Activated T-helper 1 cell treated with Interleukin-2 at 50 U/mL for 16 hours (primary cell): Measurements from ENCODE around the gene TTYH1.
"Not testable (repeated sequence)": the region's sequence is repeated elsewhere in the genome, so short reads cannot be mapped to it uniquely, and the experiment has no call there.

ENCODE experiments used
- DNase-seq: peaks from one replicate; pipeline ENCODE4 v3.0.0-alpha.2; 2020; ENCODE audit warnings: low read depth

TTYH1 gene

GRCh38 chr19:54415208-54415900 lies at the start of gene TTYH1:
Gene TTYH1 (plus strand): TSS chr19:54415464. CDS start chr19:54415553, 89 bp downstream.
- DNase-seq = no peak

GRCh38 chr19:54365798-54366197 lies 49.5 kb upstream of the TTYH1 start:
- not testable (repeated sequence) for DNase-seq

GRCh38 chr19:54366811-54367210 lies 48.5 kb upstream of the TTYH1 start:
- no peak for DNase-seq

GRCh38 chr19:54369082-54369687 lies 46.1 kb upstream of the TTYH1 start:
- DNase-seq = no peak

GRCh38 chr19:54369688-54370433 lies 45.4 kb upstream of the TTYH1 start:
- DNase-seq = not testable (repeated sequence)

GRCh38 chr19:54370434-54370796 lies 44.8 kb upstream of the TTYH1 start:
- DNase-seq = peak; percentile 33

GRCh38 chr19:54371453-54371852 lies 43.8 kb upstream of the TTYH1 start:
- DNase-seq = not testable (repeated sequence)

- no peak for DNase-seq
Observed at GRCh38 chr19:54373781-54374631, 41.3 kb upstream of the TTYH1 start.

GRCh38 chr19:54375181-54375938 lies 39.9 kb upstream of the TTYH1 start:
- DNase-seq = not testable (repeated sequence)

- DNase-seq = no peak
Observed at GRCh38 chr19:54376610-54377285, 38.5 kb upstream of the TTYH1 start.

- DNase-seq = no peak
Observed at GRCh38 chr19:54379187-54379678, 36.0 kb upstream of the TTYH1 start.

- DNase-seq = no peak
Observed at GRCh38 chr19:54380897-54381296, 34.4 kb upstream of the TTYH1 start.

- DNase-seq = not testable (repeated sequence)
Observed at GRCh38 chr19:54382041-54382440, 33.2 kb upstream of the TTYH1 start.

- no peak for DNase-seq
Observed at GRCh38 chr19:54383330-54383729, 31.9 kb upstream of the TTYH1 start.

- peak; percentile 26 for DNase-seq
Observed at GRCh38 chr19:54387991-54388801, 27.1 kb upstream of the TTYH1 start.

GRCh38 chr19:54388802-54389139 lies 26.5 kb upstream of the TTYH1 start:
- DNase-seq = no peak

GRCh38 chr19:54389553-54389952 lies 25.7 kb upstream of the TTYH1 start:
- DNase-seq = no peak

GRCh38 chr19:54390942-54391577 lies 24.2 kb upstream of the TTYH1 start:
- DNase-seq = peak; percentile 37

- DNase-seq = no peak
Observed at GRCh38 chr19:54391589-54392061, 23.6 kb upstream of the TTYH1 start.
